AML-193 (cell line): ENCODE measurements around the gene ZNF444.
A peak's percentile ranks its signal among the peaks of the same experiment; 100 is the strongest.
"Not testable (repeated sequence)": the region's sequence is repeated elsewhere in the genome, so short reads cannot be mapped to it uniquely, and the experiment has no call there.

ENCODE experiments used
- DNase-seq, 2 experiments: peaks; one replicate each; lab custom pipeline; 2025; lab: John Stamatoyannopoulos, UW

The ZNF444 gene

DNA sequence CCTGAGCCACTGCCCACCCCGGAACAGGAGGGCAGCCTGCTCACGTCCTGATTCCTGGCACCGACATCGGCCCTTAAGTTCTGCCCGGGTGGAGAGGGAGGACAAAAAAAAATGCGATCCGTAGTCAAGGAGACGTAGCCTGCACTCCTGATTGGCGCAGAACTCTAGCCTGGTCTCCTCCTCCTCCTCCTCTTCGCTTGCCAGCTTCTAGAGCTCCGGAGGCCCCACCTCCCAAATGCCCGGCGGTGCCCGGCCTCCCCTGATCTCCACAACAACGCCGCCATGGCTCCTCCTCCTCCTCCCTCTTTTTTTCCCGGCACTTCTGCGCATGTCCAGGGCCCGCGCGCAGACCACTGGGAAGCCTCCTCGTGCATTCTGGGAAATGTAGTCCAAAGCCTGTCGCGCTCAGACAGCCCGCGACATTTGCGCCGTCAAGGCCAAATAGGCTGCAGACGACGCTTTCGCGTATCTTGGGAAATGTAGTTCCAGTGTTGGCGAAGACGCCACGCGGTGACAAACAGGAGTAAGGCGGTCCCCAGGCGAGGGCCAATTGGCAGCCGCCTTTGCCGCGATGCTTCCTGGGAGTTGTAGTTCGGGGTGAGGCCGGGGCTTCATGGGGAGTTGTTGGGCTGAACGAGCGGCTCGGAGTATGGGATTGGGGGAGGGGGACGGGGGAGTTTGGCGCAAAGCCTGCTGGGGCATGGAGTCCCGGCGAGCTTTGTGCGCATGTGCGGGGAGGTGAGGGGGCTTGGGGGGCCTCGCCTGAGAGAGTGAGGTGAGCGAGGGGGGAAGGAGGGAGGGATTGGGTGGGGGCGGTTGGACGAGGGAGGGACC, at the start of gene ZNF444:
Gene ZNF444, plus strand, starts transcription at position 705 of the 834 bp plus-strand sequence. CDS start 5,625 bp downstream, outside the sequence.
- peak; percentile 99 to 100 for DNase-seq

DNA sequence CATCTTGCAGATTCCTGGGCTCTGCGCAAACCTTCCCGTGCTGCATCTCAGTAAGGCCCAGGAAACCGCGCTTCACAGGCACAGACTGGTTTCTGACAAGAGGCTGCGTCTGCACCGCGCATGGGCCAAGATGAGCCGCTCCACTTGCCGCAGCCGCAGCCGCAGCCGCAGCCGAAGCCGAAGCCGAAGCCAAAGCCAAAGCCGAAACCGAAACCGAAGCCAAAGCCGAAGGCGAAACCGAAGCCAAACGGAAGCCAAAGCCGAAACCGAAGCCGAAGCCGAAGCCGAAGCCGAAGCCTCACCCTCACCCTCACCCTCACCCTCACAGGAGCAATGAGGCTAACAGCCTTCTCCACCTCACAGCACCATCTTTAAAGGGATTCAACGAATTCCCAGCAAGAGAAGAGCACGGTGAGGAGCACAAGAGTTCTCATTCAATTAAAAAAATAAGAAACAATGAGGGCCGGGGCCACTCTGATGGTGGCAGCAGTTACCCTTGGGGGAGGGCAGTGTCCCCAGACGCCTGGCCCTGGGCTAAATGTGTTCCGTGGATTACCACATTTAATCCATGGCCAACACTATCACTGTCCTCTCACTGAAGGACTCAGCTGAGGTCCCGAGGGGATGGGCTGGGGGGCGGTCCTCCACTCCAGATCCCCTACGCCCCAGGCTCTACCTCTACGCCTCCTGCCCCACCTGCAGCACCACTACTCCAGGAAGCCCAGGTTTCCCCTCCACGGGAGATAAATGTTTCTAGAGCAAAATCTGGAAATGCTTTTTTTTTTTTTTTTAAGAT, 49.1 kb upstream of the ZNF444 start:
- DNase-seq = no peak

DNA sequence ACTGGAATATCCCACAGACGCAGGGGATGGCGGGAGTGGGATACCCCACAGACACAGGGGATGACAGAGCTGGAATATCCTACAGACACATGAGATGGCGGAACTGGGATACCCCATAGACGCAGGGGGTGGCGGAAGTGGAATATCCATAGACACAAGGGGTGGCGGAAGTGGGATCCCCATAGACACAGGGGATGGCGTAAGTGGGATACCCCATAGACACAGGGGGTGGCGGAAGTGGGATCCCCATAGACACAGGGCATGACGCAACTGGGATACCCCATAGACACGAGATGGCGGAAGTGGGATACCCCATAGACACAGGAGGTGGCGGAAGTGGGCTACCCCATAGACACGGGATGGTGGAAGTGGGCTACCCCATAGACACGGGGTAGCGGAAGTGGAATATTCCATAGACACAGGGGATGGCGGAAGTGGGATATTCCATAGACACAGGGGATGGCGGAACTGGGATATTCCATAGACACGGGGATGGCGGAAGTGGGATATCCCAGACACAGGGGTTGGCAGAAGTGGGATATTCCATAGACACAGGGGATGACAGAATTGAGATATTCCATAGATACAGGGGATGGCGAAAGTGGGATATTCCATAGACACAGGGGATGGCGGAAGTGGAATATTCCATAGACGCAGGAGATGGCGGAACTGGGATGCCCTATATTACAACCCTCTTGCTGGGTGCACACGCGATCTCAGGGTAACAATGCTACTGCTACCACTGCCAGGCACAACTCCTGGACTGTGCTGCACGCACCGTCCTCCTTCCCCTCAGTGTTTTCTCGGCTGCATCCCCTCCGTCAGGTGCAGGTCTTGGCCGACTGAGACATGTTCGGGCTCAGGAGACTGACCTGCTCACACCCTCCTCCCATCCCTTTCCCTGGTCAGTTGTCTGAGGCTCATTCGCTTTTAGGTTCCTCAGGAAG, 48.1 kb upstream of the ZNF444 start:
- DNase-seq = no peak

DNA sequence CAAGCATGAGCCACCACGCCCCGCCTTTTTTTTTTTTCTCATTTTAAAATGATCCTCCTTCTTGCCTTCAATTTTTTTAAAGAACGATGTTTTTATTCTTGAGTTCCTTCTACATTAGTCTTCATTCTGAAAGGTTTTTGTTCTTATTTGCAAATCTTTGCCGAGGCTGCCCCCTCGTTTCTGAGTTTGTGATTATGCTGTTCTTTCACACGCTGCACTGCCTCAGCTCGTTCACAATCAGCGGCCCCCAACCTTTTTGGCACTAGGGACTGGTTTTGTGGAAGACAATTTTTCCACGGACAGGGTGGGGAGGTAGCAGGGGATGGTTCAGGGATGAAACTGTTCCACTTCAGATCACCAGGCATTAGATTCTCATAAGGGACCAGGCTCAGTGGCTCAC, 46.6 kb upstream of the ZNF444 start:
- no peak for DNase-seq

DNA sequence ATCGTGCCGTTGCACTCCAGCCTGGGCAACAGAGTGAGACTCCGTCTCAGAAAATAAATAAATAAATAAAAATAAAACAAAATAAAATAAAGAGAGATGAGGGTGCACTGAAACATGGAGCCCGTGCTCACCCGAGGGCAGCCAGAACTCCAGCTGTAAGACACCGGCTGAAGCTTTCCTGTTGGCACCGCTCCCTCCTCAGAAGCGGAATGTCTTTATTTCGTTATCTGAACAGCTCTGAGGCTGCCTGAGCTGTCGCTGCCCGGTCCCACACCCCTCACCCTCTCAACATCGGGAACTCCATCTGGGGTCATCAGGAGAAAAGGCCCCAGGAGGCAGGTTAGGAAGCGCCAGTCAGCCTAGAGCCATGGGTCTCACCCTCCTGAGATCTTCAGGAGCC, 44.4 kb upstream of the ZNF444 start:
- DNase-seq = no peak

DNA sequence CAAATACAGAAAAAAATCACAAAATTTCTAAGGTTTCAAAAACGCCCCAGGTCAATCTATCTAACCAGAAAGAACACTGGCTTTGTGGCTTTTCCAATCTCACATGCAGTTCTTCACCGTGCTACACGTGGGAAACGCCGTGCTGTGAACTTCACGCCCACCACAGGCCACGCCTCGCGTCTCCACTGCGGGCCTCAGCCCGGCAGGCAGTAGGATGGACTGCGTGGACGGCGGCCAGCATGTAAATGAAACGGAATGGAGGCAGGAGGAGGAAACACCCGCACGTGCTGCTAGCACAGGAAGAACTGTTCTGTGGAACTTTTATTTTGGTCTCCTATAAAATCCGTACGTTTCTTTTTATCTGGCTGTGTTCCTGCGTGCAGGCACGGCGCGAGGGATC, 43.8 kb upstream of the ZNF444 start:
- no peak for DNase-seq

DNA sequence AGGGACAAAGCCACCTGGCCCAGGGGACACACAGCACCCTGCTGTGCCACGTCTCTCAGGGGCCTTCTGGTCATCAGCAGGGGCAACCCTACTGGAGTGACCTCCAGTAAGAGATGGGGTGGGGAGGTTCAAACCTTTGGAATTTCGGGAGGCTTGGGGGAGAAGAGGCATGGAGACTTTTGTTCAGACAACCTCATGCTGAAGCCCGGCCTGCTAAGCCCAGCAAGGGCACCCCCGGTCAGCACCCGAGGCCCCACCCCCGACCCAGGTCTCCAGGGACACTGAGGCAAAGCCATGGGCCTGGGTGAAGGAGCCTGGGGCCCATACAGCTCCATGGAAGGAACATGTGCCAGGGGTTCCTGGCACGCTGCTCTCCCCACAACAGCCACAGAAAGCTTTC, 43.3 kb upstream of the ZNF444 start:
- no peak for DNase-seq

DNA sequence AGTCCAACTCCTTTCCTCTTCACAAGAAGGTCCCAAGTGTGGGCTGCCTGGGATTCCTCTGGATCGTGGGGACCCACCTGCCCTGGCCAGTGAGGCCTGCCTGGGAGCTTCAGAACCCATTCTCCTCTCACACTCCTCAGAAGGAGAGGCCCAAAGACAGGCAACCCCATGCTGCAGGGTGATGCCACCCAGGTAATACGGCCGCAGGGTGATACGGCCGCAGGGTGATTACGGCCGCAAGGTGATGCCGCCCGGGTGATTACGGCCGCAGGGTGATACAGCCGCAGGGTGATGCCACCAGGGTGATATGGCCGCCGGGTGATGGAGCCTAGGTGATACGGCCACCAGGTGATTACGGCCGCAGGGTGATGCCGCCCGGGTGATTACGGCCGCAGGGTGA, 42.9 kb upstream of the ZNF444 start:
- not testable (repeated sequence) for DNase-seq

DNA sequence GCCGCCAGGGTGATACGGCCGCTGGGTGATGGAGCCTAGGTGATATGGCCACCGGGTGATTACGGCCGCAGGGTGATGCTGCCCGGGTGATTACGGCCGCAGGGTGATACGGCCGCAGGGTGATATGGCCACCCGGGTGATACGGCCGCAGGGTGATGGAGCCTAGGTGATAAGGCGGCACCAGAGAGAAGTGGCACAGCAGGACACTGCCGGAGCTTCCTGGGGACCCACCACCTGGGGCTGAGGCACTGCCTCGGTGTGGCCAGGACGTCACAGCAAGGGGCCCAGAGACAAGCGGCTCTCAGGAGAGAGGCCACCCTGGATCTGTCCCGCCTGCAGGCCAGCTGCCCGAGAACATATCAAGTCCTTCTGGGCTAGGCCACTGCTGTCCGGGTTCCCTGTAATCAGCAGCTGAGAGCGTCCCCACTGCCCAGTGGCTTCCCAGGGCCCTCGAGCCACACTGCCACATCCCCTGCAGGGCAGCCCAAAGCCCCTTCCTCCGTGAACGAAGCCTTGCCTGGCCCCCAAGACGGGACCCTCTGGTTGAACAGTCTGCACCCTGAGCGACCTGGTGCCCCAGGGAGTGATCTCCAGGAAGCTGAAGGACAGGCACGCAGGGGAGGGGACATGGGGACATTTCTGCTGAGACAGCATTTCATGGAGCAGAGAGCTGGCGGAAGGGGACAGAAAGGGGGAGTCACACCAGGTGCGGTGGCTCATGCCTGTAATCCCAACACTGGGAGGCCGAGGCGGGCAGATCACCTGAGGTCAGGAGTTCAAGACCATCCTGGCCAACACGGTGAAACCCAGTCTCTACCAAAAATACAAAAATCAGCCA, 42.1 kb upstream of the ZNF444 start:
- DNase-seq = no peak

DNA sequence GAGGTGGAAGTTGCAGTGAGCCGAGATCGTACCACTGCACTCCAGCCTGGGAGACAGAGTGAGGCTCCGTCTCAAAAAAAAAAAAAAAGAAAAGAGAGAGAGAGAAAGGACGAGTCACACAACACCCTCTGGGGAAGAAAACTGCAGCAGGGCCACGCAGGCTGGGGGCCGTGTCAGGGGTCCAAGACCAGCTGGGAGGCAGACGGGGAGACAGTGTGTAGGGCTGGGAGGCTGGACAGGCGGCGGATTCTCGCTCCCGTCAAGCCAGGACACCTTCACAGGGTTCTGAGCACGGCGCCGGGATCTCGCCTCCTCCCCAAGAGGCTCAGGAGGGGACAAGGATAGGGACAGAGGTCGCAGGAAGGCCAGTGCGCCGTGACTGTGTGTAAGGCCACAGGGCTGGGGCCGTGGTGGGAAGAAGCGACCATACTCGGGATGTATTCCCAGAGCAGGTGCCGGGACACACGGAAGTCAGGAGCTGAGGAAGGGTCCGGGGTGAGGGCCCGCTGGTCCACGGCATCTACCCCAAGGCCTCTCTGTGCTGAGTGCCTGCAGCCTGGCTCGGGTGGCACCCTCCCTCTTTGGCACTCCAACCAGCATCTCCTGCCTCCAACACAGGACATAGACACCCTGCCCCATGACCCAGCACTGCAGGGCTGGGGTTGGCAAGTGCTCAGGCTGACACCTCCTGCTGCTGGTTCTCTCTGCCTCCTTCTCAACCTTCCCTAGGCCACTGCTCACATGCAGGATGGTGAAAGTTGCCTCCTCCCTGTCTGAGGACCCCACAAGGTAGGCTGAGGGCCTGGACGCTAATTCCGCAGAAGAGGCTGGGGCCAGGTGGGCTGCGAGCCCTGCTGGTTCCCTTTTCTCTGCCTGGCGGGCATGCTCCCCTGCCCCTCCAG, 41.2 kb upstream of the ZNF444 start:
- DNase-seq = no peak

DNA sequence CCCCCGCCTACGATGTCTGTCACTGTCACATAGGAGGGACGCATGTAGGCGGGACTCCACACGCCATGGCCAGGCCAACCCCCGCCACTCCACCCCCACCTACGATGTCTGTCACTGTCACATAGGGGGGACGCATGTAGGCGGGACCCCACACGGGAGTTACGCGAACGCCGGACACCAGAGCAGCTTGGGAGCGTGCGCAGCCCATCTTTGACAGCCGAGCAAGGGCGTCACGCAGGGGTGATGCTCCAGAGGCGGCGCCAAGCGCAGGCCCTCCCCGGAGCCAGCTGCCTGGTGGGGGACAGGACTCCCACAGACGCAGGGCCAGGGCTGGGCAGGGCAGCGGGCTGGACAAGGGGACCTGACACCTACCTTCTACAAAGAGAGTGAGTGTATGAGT, 40.0 kb upstream of the ZNF444 start:
- no peak for DNase-seq

DNA sequence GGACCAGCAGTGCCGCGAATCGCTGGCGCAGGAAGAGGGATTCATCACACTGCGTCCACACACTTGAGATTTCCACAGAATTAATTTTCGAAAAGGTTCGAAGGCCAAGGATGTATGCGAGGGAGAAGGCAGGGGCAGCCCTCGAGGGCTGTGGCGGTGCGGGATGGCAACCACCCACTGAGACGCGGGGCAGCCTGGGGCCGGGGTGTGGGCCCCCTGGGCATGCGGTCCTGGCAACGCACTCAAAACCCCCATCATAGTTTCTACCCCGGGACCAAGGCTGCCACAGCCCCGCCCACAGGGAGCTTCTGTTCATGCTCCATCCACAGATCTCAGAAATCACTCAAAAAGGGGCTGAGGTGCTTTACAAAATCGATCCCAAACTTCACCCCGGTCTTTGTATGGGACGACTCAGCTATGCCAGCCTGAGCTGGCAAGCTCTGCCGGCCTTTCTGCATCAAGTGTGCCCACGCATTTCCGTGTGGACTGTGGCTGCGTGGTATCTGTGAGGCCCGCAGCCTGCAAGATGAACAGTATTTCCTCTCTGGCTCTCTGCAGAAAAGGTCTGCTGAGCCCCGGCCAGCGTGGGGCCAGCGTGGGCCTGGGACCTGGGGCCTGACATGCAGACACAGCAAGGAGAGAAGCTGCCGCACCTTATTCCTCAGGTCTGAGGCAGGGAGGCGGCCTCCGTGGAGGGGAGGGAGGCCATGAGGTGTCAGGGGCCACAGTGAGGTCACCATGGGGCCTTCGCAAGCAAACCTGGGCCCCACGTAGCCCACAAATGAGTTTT, 39.1 kb upstream of the ZNF444 start:
- no peak for DNase-seq

DNA sequence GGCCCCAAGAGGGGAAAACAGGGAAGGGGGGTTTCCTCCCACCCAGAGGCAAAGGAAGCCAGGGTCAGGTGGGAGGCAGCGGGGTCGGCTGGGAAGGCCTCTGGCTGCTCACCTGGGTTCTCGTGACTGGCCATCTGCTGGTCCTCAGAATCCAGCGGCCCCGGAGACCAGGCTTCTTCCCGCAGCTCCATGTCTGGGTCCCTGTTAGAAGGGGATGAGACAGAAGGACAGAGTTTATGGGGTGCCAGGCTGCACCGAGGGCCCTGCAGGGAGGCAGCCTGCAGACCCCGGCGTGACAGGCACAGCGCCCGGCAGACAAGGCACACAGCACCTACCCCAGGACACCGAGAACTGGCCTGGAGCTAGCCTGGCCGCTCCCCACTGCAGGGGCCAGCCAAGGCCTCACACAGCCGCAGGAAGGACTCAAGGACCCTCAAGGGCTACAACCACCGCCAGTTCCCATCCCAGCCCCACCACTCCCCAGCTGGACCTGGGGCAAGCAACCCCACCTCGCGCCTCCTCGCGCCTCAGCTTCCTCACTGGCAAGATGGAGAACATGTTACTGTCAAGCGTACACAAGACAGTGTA, 38.0 kb upstream of the ZNF444 start:
- no peak for DNase-seq

DNA sequence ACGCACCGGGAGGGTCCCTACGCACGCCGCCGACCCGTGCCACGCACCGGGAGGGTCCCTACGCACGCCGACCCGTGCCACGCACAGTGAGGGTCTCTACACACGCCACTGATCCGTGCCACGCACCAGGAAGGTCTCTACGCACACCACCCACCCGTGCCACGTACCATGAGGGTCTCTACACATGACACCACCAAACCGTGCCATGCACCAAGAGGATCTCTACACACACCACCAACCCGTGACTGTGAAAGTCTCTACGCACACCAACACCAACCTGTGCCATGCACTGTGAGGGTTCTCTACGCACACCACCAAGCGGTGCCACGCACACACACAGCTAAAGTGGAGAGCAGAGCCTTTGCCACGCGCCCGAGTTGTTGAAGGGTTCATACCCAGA, 36.7 kb upstream of the ZNF444 start:
- DNase-seq = no peak

DNA sequence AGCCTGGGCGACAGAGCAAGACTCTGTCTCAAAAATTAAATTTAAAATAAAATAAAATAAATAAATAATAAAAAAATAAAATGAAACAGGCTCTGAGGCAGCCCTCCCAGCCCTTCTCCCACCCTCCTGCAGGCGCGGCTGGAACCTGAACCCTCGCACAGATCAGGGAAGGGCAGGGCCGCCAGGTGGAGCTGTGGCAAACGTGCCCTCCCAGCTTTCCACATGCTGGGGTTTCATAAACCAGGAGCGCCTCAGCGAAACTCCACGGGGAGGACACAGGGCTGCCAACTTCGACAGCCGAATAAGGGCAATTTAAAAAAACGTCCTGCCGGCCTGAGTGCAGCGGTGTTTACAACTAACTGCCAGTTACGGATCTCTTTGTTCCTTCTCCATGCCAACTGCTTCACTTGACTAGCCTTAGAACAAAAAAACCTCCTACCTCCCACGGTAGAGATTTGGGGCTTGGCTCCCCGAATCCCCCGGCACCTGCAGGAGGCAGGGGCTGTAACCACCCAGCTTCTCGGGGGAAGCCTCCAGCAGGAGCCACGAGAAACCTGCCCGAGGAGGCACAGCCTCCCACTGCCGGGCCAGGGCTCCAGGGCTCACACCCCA, 35.9 kb upstream of the ZNF444 start:
- DNase-seq = no peak

DNA sequence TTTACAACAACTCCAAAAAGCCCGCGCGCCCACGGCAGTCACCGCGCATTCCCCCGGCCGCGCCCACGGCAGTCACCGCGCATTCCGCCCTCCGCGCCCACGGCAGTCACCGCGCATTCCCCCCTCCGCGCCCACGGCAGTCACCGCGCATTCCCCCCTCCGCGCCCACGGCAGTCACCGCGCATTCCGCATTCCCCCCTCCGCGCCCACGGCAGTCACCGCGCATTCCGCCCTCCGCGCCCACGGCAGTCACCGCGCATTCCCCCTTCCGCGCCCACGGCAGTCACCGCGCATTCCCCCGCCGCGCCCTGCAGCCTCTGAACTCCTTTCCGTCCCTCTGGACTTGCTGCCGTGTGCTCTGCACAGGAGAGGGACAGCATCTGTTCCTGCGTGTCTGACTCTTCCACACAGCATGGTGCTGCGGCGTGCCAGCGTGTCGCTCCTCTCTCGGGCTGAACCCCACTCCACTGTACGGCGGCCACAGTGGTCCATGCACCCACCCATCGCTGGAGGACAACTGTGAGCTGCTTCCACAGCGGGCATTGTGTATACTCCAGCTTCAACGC, 35.2 kb upstream of the ZNF444 start:
- not testable (repeated sequence) for DNase-seq

DNA sequence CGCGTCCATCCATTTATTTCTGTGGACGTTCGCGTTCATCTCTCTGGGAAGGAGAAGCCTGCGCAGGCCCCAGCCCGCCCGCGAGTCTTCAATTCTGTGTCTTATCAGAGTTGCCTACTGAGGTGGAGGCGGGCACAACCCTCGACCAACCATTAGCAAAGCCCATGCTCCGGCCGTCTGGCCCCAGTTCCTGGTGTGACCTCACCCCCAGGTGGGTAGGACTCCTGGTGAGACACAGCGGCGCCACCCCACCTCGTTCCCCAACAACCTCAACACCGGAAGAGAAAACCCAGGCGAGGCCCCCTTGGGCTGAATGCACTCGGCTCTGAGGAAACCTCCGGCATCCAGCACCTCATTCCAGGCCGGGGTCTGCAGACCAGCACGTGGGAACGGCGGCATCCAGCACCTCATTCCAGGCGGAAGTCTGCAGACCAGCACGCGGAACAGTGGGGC, 34.7 kb upstream of the ZNF444 start:
- DNase-seq = no peak

DNA sequence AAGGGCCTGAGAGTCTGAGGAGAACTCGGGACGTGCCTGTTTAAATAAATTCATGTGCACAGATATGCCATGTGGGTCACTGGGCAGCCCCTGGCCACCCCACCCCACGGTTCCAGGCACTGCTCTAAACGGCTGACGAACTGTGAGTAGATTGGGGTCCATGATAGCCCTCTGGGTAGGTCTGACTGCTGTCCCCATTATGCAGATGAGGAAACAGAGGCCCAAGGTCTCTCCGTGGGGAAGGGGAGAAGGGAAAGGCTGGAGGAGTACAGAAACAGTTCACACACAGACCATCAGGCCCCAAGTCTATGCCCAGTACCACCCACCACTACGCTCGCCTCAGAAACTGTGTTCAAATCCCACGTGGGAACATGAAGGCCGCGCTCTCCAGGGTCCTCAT, 34.1 kb upstream of the ZNF444 start:
- DNase-seq = no peak
